NOMO-1 treated with dmso at 0.1 percent for 144 hours (cell line): ENCODE measurements around the gene MRPS33.
"Not testable (repeated sequence)": the region's sequence is repeated elsewhere in the genome, so short reads cannot be mapped to it uniquely, and the experiment has no call there.

Experiments
- DNase-seq: peaks from one replicate; lab custom pipeline; 2025; ENCODE audit not compliant: unreplicated experiment; lab: John Stamatoyannopoulos, UW

Gene MRPS33

DNA sequence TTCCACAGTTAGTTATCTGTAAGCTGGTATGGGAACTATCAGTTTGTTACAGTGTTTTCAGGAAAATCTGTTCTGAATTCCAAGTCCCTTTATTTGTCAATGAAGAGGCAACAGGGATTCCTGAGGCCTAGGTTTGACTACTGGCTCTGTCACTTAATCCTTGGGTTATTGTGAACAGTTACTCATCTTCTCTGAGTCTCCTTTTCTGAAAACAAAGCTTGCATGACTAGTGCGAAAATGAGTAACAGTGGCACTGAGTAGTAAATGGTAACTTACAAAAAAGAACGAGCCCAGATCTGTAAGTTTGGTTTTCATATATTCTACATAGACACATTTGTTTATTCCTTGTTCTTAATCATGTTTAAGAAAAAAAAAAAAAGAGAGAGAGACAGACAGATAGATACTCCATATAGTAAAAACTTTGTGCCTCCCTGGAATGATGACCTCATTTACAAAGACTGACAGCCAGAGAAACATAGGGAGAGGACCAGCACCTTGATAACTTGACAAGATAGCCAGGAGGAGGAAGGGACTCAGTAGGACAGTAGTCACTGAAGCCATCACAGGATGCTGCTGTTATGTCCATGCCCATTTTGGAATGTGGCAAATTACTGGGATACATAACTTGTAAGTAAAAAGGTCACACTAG is 1.9 kb downstream of the MRPS33 start:
- DNase-seq: no peak

DNA sequence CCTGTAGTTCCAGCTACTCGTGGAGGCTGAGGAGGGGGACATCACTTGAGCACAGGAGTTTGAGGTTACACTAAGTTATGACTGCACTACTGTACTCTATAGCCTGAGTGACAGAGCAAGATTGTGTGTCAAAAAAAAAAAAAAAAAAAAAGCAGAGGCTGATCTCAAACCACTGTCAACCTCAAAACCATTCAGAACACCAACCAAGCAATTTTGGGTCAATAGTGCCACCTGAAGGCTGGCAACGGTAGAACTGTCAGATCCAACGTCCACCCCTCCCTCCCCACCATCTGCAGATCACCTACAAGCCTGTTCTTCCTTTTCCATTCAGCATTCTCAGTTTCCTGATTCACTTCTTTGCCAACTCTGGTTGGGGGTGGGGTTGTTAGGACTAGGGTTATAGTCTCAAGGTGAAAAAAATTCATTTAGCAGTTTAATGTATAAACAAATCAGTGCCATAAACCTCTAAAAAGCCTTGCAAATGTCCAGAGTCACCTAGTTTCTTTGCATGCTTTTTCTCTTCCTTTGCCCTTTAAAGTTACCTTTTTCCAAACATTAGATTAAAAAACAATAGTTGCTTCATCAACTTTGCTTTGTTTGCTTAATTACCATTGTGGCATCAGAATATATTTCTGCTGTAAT is 2.6 kb downstream of the MRPS33 start:
- no peak for DNase-seq

- no peak for DNase-seq
Observed at GRCh38 chr7:141011443-141011842, 3.3 kb downstream of the MRPS33 start.

- no peak for DNase-seq
Observed at GRCh38 chr7:141003172-141004065, 11.3 kb downstream of the MRPS33 start.

DNA sequence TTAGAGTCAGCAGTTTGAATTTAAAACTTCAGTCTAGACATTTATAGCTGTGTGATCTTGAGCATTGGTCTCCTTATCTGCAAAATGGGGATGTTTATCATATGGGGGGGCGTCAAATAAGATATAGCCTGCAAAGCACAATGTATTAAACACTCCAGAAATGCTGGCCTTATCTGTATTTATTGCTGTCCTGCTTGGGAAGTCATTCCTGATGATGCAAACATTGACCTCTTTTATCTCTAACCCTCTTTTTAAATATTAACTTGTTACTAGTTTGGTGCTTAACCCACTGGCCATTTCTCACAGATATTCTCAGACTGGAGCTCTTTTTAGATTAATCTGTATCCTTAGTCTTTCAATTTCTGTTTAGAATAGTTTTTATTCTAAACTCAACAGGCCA is 13.2 kb downstream of the MRPS33 start:
- no peak for DNase-seq

DNA sequence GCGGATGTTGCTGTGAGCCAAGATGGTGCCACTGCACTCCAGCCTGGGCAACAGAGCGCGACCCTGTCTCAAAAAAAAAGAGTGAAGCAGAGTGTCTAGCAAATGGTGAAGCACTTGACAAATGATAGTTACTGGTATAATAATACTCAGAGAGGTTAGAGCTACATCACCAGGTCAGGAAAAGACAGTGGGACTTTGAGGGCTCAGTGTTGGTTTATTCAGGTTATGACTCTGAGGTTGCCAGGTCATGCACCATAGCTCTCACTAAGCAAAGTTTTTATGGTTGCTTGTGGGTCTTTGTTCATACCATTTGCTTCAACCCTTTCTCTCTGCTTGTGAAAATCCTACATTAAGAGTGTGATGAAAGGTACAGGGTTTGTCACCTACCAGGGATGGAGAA is 13.6 kb downstream of the MRPS33 start:
- no peak for DNase-seq

DNA sequence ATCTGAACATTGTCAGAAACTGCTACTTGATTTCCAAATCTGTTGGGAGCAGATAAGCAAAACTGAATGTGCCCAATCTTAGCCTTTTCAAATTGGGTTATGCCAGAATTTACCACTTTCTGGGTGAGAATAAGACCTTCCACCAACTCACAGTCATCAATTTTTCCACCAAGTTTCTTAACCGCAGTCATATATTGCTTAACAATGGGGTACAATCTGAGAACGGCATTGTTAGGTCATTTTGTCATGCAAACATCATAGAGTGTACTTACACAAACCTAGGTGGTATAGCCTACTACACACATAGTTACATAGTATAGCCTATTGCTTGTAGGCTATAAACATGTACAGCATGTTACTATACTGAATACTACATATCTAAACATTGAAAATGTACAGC is 16.0 kb downstream of the MRPS33 start:
- DNase-seq: no peak

- DNase-seq: no peak
Observed at GRCh38 chr7:140992422-140992821, 22.3 kb downstream of the MRPS33 start.

- no peak for DNase-seq
Observed at GRCh38 chr7:140990193-140990962, 24.4 kb downstream of the MRPS33 start.

DNA sequence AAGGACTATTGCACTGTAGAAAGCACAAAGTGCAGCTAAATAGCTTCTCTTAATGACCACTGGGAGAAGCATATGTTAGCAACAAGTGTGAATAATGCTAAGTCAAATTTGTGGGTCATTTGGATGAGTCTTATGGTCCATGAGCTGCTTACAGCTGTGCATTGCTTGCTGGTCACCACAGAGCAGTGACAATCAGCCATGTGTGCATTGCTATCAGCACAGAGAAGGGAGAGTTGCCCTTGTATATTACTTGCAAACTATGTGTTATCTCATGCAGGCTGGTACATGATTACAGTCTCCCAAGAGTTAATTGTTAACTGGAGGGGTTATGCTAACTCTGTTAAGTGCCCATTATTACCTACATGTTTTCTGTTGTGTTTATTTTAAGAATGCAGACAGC is 25.7 kb downstream of the MRPS33 start:
- no peak for DNase-seq

DNA sequence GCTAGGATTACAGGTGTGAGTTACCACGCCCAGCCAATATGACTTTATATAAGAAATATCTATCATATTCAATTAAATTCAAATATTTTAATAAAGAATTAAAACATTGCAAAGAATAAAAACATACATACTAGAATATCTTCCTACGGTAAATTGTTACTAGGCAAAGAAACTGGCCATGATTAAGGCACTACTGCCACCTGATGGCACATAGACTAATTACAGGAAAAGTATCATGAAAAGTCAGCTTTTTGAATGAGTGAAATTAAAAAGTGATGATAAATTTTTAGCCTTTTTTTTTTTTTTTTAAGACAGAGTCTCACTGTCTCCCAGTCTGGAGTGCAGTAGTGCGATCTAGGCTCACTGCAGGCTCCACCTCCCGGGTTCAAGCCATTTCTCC is 30.9 kb downstream of the MRPS33 start:
- no peak for DNase-seq

DNA sequence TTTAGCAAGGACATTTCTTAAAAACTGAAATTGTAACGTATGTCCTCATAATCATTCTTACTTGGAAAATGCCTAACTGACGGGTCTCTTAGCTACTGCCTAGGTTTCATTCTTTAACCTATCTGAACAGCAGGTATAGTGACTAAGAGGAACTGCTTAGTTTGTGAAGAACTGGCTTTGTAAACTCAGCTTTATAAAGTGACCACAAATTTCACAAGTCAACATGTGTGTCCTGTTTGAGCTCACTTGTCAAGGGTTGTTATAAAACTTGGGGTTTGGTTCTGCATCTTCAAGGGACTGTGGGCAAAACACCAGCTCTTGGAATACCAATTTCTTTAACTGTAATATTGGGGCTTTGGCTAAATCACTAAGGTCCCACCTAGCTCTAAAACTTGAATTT is 32.2 kb downstream of the MRPS33 start:
- DNase-seq: no peak

DNA sequence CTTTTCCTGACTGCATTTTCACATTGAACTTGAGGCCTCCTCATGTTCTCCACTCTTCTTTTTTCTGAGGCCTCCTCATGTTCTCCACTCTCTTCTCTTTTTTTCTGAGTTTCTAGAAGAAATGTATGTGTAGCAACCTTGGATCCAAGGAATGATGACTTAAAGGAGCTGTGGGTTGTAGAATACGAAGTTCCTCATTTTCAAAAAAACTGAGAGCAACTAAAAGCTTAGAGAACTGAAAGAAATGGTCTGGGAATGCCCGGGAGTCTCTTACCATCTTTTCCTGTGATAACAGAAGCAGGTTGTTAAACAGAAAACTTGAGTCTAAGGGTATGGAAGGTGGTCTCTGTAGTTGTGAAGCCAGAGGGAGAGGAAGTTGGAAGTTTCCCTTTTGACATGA is 32.8 kb downstream of the MRPS33 start:
- DNase-seq: no peak

DNA sequence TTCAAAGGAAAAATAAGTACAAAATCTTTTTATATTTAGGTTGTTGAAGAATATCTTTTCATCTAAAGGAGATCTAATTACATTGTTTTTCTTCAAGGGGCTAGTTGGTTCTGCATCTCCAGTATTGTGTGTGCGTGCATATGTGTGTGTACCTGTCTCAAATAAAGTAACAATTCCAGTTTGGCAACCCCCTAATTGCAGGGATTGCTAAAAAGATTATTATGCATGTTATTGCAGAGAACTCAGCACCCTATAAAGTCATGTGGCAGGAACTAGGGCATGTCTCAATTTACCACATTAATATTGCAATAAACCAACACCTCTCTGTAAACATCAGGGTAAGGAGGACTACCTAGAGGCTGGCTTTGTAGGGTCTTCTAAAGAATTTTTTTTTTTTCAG is 37.0 kb downstream of the MRPS33 start:
- no peak for DNase-seq

DNA sequence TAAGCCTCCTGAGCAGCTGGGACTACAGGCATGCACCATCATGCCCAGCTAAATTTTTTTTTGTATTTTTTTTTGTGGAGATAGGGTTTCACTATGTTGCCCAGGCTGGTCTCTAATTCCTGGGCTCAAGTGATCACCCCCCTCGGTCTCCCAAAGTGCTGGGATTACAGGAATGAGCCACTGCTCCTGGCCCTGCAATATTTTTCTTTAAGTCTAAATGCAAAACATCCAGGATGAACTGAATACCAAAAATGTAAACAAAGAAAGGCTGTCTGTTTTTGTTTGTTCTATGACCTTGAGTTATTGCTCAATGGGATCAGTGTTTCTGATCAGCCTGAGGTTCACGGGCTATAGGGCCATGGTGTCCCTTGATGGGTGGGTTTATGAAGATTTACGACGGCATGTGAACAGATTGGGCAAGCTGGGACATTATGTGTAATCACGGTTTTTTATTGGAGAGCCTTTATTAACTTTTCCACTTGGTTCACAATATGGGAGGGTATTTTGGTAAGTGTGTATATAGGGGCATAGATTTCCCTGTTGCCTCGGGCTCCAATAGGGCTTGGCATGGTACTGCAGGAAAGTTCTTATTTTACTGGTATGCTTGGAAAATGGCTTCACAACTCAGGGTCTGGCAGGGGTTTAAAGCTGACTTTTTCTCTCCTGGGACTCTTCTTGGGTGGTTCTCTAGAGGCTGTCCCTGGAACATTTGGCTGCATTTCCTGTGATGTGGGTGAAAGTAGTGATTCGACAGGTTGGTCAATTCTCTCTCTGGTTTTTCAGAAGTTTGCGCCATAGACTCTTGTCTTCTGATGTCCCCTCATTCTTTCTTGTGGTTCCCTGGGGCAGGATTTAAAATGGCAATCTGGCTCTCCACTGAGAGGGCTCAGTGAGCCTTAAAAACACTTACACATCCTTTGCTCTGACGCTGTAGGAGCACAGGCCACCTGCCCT is 41.6 kb downstream of the MRPS33 start:
- no peak for DNase-seq

- DNase-seq: no peak
Observed at GRCh38 chr7:140972344-140972743, 42.4 kb downstream of the MRPS33 start.

DNA sequence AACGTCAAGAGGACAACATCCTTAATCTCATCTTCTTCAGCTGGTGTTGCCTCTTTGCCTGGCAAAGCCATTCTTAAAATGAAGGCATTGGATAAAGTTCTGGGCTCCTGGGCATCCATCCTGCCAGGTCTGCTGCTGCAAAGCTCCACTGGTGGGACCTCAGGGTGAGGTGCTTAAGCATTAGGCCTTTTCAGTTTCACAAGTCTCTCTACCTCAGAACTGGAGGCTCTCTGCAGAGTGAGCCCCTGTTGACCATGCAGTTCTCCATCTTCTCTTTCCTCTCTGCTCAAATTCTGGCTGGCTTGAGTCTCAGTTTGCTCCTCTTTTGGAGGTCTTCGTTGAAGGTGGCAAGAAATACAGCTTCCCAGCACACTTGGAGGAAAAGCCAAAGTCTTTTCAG is 47.3 kb downstream of the MRPS33 start:
- no peak for DNase-seq

DNA sequence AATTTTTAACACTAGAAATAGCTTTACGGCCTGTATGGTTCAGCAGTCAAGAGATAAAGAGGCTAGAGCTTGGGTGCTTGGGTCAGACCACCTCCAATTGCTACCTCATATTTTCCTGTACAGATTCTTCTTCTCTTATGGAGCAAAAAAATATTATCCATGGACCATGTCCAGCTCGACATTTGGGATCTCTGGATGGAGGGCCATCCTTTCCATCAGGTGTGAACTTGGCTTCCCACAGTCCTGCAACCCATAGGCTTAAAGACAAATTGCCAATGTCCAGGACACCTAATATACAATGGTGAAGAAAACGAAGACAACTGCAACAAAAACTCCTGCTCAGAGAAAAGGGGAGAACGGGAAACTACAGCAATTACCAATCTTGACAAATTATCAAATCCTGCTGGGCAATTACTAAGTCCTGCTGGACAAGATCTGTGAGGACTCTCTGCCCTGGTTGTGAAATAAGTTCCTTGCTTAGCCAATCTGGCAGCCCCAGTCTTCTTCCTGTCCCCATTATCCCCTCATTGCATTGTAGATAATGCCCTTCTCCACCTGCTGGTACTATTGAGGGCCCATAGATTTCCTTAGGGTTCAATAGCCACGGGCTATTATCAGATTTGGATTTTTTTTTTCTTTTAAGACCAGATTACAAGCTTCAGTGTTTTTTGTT is 48.1 kb downstream of the MRPS33 start:
- no peak for DNase-seq

- no peak for DNase-seq
Observed at GRCh38 chr7:140961117-140961516, 53.6 kb downstream of the MRPS33 start.

DNA sequence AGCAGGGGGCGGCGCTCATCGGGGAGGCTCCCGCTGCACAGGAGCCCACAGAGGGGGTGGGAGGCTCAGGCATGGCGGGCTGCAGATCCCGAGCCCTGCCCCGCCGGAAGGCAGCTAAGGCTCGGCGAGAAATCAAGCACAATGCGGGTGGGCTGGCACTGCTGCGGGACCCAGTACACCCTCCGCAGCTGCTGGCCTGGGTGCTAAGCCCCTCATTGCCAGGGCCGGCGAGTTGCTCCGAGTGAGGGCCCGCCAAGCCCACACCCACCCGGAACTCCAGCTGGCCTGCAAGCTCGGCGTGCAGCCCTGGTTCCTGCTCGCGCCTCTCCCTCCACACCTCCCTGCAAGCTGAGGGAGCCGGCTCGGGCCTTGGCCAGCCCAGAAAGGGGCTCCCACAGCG is 57.8 kb downstream of the MRPS33 start:
- DNase-seq: not testable (repeated sequence)
